Vagina (tissue), 2 donors: ENCODE measurements around the gene FCGBP. TPM values are rescaled to one million over a fixed set of nuclear protein-coding genes. Genes with fewer than 3 reads are reported as not detected.

Source experiments
- DNase-seq, 2 donors: peaks; one replicate each; pipeline ENCODE4 v3.0.0-alpha.2; 2017; ENCODE audit errors: extremely low spot score in 2 of 2
- H3K27ac ChIP-seq: fragments of 200-600 bp; sonication (generic); one replicate; pipeline ENCODE4 v1.5.1; 2019
- H3K27me3 ChIP-seq: fragments of 200-600 bp; sonication (generic); one replicate; pipeline ENCODE4 v1.5.1; 2019
- H3K36me3 ChIP-seq, 2 donors: fragments of 200-600 bp; sonication (generic); one replicate each; pipeline ENCODE4 v1.5.1; 2017 to 2019
- H3K4me1 ChIP-seq: fragments of 200-600 bp; sonication (generic); one replicate; pipeline ENCODE4 v1.5.1; 2019
- H3K4me3 ChIP-seq, 2 donors: fragments of 200-600 bp; sonication (generic); 1 replicate in 1 of 2; 2 replicates in 1 of 2; pipeline ENCODE4 v1.5.1; 2016 to 2019
- H3K9me3 ChIP-seq: fragments of 200-600 bp; sonication (generic); one replicate; pipeline ENCODE4 v1.5.1; 2019
- POLR2A ChIP-seq, 2 donors: fragments of 450-650 bp; IDR thresholded peaks; one replicate each; pipeline ENCODE4 v1.6.1; 2017; ENCODE audit warnings: antibody characterized with exemption in 2 of 2, mild to moderate bottlenecking in 2 of 2, moderate library complexity in 2 of 2
- POLR2AphosphoS5 ChIP-seq, 2 donors: sonication (generic); formaldehyde crosslinking; IDR thresholded peaks; one replicate each; pipeline ENCODE4 v1.9.0; 2017; ENCODE audit warnings: antibody characterized with exemption in 2 of 2, mild to moderate bottlenecking in 2 of 2, low read depth in 1 of 2; ENCODE audit not compliant: insufficient read depth in 1 of 2
- intact Hi-C: fragments of 100-400 bp; cut with DNase I; formaldehyde crosslinking; loops from one replicate; pipeline ENCODE4 v1.15.1; 2023
- total RNA-seq: library from RNA; depleted of rRNA; stranded (reverse); fragments of >200 nt; gene quantifications from one replicate; pipeline ENCODE4 v1.2.3, GENCODE V29; 2016
- TF ChIP-seq, protein P1 (sequence below), 3 experiments: fragments of 450-650 bp in 2 of 3; fragments of 200-600 bp in 1 of 3; sonication (generic) in 1 of 3; IDR thresholded peaks; one replicate each; pipeline ENCODE4 v1.5.1; 2017 to 2019; ENCODE audit warnings: antibody characterized with exemption in 3 of 3, mild to moderate bottlenecking in 2 of 3, moderate library complexity in 2 of 3

Gene FCGBP
- total RNA-seq, 1 donor from 2014 or later: 31.7 TPM

DNA sequence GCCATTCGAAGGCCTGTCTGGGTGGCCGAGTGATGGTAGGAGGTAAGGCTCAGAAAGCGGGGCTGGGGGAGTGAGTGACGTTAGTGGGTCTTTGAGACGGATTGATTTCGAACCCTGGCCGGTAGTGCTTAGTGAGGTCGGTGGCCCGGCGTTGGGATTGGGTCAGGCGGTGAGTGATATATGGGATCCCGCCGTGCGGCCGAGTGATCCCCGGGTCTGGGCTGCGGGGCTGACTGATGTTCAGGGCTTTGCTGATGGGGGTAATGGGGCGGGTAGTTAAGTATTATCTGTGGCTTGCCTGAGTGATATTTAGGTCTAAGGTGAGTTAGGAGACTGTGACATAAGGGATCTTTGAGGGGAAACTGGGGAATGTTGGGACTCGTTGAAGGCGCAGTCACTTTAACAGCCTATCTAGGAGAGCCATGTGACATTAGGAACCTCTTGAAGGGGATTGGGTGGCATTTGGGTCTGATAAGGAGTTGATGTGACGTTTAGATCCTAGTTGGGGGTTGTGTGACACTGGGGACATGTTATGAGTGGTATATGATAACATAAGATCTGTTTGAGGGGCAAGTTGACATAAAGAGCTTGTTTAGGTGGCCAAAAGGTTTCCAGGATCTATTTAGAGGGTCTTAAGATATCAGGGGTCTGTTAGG is 37.1 kb upstream of the FCGBP start:
- H3K4me3 ChIP-seq: peak overlapping the region; percentile 67 to 82
- H3K9me3 ChIP-seq: no peaks in the 10 kb centered on the region
- no peak for DNase-seq
- TF ChIP-seq POLR2AphosphoS5 (IDR thresholded peaks at IDR 0.05; ENCODE audit: insufficient read depth in 1 of 2, low read depth in 1 of 2) (no peak), POLR2A (IDR thresholded peaks at IDR 0.05) (no peak)
- TF ChIP-seq, protein P1, sequence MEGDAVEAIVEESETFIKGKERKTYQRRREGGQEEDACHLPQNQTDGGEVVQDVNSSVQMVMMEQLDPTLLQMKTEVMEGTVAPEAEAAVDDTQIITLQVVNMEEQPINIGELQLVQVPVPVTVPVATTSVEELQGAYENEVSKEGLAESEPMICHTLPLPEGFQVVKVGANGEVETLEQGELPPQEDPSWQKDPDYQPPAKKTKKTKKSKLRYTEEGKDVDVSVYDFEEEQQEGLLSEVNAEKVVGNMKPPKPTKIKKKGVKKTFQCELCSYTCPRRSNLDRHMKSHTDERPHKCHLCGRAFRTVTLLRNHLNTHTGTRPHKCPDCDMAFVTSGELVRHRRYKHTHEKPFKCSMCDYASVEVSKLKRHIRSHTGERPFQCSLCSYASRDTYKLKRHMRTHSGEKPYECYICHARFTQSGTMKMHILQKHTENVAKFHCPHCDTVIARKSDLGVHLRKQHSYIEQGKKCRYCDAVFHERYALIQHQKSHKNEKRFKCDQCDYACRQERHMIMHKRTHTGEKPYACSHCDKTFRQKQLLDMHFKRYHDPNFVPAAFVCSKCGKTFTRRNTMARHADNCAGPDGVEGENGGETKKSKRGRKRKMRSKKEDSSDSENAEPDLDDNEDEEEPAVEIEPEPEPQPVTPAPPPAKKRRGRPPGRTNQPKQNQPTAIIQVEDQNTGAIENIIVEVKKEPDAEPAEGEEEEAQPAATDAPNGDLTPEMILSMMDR (IDR thresholded peaks at IDR 0.05): no peak
- H3K27ac ChIP-seq: peak overlapping the region; percentile 68
- peaks cover 25% of the 10 kb centered on the region for H3K4me1 ChIP-seq
- H3K36me3 ChIP-seq: peaks cover 0 to 35% of the 10 kb centered on the region in 2 donors
- intact Hi-C loops: loop anchor here (10.0 kb wide), 1 partner anchor 127 kb away; the partner anchor contains the start of gene FBL
- no peaks in the 10 kb centered on the region for H3K27me3 ChIP-seq

DNA sequence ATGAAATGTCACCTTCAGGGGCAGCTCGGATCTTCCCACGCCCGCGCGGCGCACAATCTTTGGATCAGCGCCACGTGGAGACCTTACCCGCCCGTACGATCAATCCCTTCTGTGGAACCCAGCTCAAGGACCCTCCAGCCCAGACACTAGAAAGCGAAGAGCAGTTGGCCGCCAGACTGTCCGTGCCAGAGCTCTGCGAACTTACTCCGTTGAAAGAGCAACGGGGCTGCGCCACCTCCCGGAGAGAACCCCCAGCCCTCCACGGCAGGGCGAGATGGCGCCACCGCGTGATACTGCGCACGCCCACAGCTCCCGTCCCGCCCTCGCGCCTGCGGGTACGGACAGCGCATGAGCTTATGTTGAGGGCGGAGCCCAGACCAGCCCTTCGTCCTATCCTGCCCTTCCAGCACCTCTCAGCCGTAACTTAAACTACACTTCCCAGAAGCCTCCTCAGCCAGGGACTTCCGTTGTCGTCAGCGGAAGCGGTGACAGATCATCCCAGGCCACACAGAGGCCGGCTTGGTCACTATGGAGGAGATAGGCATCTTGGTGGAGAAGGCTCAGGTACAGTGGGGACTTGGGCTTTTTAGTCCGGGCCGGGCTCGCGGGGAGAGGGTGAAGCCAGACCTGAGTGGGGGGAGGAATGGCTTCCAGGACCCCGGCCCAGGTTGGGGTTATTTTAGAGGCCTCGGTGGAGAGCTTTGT is 36.4 kb upstream of the FCGBP start, which contains the start of gene PSMC4:
Gene PSMC4 (plus strand): TSS at position 491 of the 705 bp plus-strand sequence. CDS start 38 bp downstream, at position 529.
- H3K9me3 ChIP-seq: no peaks in the 10 kb centered on the region
- intact Hi-C loops: loop anchor here (10.0 kb wide), 1 partner anchor 126 kb away; the partner anchor contains the start of gene FBL
- peaks cover 25% of the 10 kb centered on the region for H3K4me1 ChIP-seq
- peak within 1 kb of the TSS; percentile 67 to 82 for H3K4me3 ChIP-seq
- peaks cover 0 to 33% of the 10 kb centered on the region in 2 donors for H3K36me3 ChIP-seq
- TF ChIP-seq POLR2AphosphoS5 (IDR thresholded peaks at IDR 0.05; ENCODE audit: insufficient read depth in 1 of 2, low read depth in 1 of 2): peak; percentile 98 to 100
- TF ChIP-seq, protein P1 (IDR thresholded peaks at IDR 0.05): peak; percentile 34 to 67 (median 54)
- TF ChIP-seq POLR2A (IDR thresholded peaks at IDR 0.05): peak in 1 of 2 donors; percentile 83
- no peaks in the 10 kb centered on the region for H3K27me3 ChIP-seq
- peak; percentile 99 for DNase-seq
- H3K27ac ChIP-seq: peak within 1 kb of the TSS; percentile 96

DNA sequence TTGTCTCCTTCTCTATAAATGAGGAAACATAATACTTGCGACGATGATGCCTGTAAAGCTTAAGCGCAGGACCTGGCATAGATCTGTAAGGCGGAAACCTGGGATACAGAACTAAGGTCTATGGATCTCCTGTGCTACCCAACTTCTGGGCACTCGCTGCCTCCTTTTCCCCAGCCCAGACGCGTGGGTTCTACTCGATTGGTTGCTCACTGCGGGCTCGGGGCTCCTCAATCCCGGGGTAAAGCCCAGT is 35.9 kb upstream of the FCGBP start:
- peak overlapping the region; percentile 67 to 82 for H3K4me3 ChIP-seq
- intact Hi-C loops: loop anchor here (10.0 kb wide), 1 partner anchor 126 kb away; the partner anchor contains the start of gene FBL
- H3K36me3 ChIP-seq: peaks cover 0 to 28% of the 10 kb centered on the region in 2 donors
- H3K9me3 ChIP-seq: no peaks in the 10 kb centered on the region
- peak overlapping the region; percentile 96 for H3K27ac ChIP-seq
- no peak for DNase-seq
- H3K4me1 ChIP-seq: peaks cover 25% of the 10 kb centered on the region
- no peak for TF ChIP-seq POLR2A (IDR thresholded peaks at IDR 0.05)
- no peak for TF ChIP-seq POLR2AphosphoS5 (IDR thresholded peaks at IDR 0.05; ENCODE audit: insufficient read depth in 1 of 2, low read depth in 1 of 2)
- TF ChIP-seq, protein P1 (IDR thresholded peaks at IDR 0.05): no peak
- no peaks in the 10 kb centered on the region for H3K27me3 ChIP-seq

DNA sequence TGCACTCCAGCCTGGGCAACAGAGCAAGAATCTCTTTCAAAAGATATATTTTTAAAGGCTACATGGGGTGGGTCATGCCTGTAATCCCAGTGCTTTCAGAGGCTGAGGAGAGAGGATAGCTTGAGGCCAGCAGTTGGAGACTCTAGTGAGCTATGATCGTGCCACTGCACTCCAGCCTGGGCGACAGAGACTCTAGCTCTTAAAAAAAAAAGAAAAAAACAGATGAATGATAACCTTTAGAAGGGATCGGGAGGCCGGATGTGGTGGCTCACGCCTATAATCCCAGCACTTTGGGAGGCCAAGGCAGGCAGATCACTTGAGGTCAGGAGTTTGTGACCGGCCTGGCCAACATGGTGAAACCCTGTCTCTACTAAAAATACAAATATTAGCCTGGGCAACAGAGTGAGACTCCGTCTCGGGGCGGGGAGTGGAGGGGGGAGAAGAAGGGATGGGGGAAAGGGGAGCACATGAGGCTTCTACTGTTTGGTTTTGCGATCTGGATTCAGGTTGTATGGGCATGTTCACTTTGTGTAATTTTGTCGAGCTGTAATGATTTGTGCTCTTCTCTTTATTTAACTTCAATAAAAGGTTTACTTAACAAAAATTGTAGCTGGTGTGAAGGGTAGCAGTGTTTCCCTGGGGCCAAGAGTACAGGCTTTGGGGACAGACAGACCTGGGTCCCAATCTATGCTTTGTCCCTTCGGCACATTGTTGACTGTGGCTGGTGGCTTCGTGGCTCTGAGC is 35.4 kb upstream of the FCGBP start:
- intact Hi-C loops: loop anchor here (10.0 kb wide), 2 partner anchors 125 to 175 kb away; partner anchors contain the start of gene FBL
- H3K4me3 ChIP-seq: peak overlapping the region; percentile 67 to 82
- H3K27me3 ChIP-seq: no peaks in the 10 kb centered on the region
- no peaks in the 10 kb centered on the region for H3K9me3 ChIP-seq
- H3K4me1 ChIP-seq: peaks cover 25% of the 10 kb centered on the region
- peak overlapping the region; percentile 96 for H3K27ac ChIP-seq
- H3K36me3 ChIP-seq: peaks cover 0 to 23% of the 10 kb centered on the region in 2 donors
- TF ChIP-seq POLR2AphosphoS5 (IDR thresholded peaks at IDR 0.05; ENCODE audit: insufficient read depth in 1 of 2, low read depth in 1 of 2) (no peak), POLR2A (IDR thresholded peaks at IDR 0.05) (no peak)
- TF ChIP-seq, protein P1 (IDR thresholded peaks at IDR 0.05): no peak
- no peak for DNase-seq
